Kidney epithelial cell (primary cell): Measurements from ENCODE around the gene DNAL1. TPM values are rescaled to one million over a fixed set of nuclear protein-coding genes. Genes with fewer than 3 reads are reported as not detected.

Experiments
- DNase-seq: peaks from one replicate; pipeline ENCODE4 v3.0.0-alpha.2; 2010; ENCODE audit warnings: low read depth
- H3K27me3 ChIP-seq: 2 replicates; pipeline ENCODE4 v1.6.0; 2011; ENCODE audit warnings: low read length; ENCODE audit not compliant: control insufficient read depth, insufficient read depth
- H3K36me3 ChIP-seq: 2 replicates; pipeline ENCODE4 v1.5.1; 2011; ENCODE audit warnings: low read length; ENCODE audit not compliant: control insufficient read depth, insufficient read depth
- H3K4me3 ChIP-seq: 2 replicates; pipeline ENCODE4 v1.5.1; 2011; ENCODE audit warnings: low read depth, mild to moderate bottlenecking, control low read depth, low read length
- CTCF ChIP-seq: IDR thresholded peaks from 2 replicates; pipeline ENCODE4 v1.5.1; 2011; ENCODE audit warnings: mild to moderate bottlenecking, moderate library complexity, low read length, control low read depth, inconsistent platforms; ENCODE audit not compliant: insufficient read depth, poor library complexity, severe bottlenecking
- total RNA-seq: library from RNA; depleted of rRNA; stranded (reverse); fragments of >200 nt; gene quantifications from 2 replicates; pipeline ENCODE4 v1.2.3, GENCODE V29; 2015

Gene DNAL1
- total RNA-seq, 1 donor from 2014 or later = 19.3 TPM

DNA sequence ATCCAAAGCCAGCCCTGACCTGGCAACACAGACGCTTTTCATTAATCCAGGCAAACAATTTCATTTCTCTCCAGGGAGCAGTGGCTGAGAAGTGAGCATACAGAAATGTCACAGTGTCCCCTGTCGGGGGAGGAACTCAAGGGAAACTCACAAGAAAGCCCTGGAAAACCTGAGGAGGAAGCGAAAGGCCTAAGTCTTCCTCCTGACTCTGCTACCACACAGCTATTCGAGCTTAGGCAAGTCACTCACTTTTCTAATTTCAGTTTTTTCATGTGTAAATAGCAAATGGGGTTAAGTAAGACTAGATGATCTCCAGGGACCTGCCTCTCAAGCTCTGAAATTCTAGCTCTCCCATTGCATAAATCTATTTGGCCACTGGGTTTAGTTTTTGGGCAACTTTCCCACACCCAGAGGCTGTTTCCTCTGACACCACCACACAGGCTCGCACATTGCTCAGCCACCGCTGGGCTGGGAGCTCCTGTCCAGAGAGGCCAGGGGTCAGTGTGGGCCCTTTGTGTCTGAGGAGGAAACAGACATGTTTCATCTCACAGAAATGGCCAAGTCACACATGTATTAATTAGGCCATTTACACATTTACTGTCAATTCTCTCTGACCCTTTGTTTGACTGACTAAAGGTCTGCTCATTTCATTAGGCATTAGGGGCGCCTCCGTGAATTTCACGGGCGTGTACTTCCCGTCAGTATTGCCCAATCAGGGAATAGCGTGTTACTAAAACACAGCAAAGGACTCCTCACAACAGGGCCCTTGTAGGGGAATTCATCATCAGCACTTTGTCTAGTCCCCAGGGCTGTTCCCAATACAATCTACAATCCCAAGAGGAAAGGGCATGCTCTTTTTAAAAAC lies 79.2 kb downstream of the DNAL1 start:
- no peak overlapping the region for H3K4me3 ChIP-seq
- no peak for DNase-seq
- no peaks in the 10 kb centered on the region for H3K27me3 ChIP-seq
- H3K36me3 ChIP-seq = peaks cover 11% of the 10 kb centered on the region
- no peak for TF ChIP-seq CTCF

- no peaks in the 10 kb centered on the region for H3K27me3 ChIP-seq
- DNase-seq = no peak
- peaks cover 14% of the 10 kb centered on the region for H3K36me3 ChIP-seq
- no peak overlapping the region for H3K4me3 ChIP-seq
- TF ChIP-seq CTCF = no peak
Measured at GRCh38 chr14:73724696-73725095, 79.9 kb downstream of the DNAL1 start.

- peaks cover 14% of the 10 kb centered on the region for H3K36me3 ChIP-seq
- no peaks in the 10 kb centered on the region for H3K27me3 ChIP-seq
- H3K4me3 ChIP-seq = no peak overlapping the region
- TF ChIP-seq CTCF = no peak
- no peak for DNase-seq
Measured at GRCh38 chr14:73725116-73726024, 80.6 kb downstream of the DNAL1 start.

DNA sequence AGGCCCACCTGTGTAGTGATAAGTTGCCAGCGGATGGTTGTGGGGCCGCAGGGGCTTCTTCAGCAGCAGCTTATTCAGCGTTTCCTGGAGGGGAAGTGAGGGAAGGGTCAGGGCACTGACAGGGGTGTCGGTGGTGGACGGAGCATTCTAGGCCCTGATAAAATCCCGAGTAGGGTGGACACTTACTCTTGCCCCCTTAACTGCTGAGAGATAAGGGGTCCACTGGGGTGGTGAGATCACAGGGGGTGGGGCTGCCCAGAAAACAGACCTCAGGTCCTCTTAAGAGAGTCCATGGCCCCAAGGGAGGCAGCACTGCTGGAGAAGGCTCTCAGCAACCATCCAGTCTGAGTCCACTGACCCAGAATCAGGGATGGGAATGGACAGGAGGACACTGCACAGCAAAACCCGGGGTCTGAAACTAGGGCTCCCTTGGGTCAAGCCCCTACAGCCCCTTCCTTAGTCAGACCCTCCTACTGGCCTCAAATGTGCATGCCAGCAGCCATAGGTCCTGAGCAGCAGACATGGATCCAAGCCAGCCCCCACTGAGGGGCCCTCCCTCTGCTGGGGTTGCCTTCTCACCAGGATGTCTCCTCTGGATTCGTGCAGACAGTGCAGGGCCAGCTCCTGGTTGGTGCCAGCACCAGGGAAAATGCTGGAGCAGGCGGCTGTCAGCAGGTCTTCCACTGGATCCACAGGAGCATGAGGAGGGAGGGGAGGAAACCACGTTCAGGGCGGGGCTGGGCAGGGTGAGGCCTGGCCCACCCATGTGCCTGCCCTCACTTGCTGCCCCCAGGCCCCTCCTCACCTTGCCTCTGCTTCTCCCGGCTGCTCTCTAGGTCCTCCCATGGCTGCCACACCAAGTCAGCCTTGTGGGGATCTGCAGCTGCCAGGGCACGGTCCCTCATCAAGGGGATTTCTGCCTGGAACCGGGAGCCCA lies 81.5 kb downstream of the DNAL1 start:
- no peaks in the 10 kb centered on the region for H3K27me3 ChIP-seq
- no peak overlapping the region for H3K4me3 ChIP-seq
- peaks cover 12% of the 10 kb centered on the region for H3K36me3 ChIP-seq
- TF ChIP-seq CTCF = no peak
- DNase-seq = no peak

GRCh38 chr14:73727166-73727565 lies 82.4 kb downstream of the DNAL1 start:
- H3K36me3 ChIP-seq = peaks cover 12% of the 10 kb centered on the region

More at GRCh38 chr14:73727166-73727565, 82.4 kb downstream of the DNAL1 start:
- TF ChIP-seq CTCF = no peak
- Histone ChIP-seq H3K27me3 (no peaks in the 10 kb centered on the region), H3K4me3 (no peak overlapping the region)
- no peak for DNase-seq
